ENCODE data around the gene RHBDL2.

RHBDL2 gene

DNA sequence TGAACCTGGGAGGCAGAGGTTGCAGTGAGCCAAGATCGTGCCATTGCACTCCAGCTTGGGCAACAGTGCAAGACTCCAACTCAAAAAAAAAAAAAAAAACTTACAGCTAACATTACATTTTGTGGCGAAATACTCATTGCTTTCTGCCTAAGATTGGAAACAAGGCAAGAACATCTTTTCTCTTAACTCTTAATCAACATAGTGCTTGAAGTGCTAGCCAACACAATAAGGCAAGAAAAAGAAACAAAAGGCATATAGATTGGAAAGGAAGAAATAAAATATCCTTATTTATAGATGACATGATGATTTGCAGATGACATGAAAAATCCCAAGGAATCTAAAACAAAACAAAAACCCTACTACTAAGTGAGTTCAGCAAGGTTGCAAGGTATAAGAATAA, 35.6 kb downstream of the RHBDL2 start:
- H3K4me1 ChIP-seq (ENCODE audit: low read length), result no peaks in the 10 kb centered on the region
- no peak overlapping the region for H3K9ac ChIP-seq (ENCODE audit: low read length)
- no peaks in the 10 kb centered on the region for H3K79me2 ChIP-seq (ENCODE audit: low read length)
- no peak overlapping the region for H2AFZ ChIP-seq (ENCODE audit: low read depth, low read length)
- no peak overlapping the region for H3K27ac ChIP-seq (ENCODE audit: low read length)
- H3K4me3 ChIP-seq (ENCODE audit: low read length), result no peak overlapping the region
- no peak overlapping the region for H3K4me2 ChIP-seq (ENCODE audit: low read length)
- no peaks in the 10 kb centered on the region for H3K9me3 ChIP-seq (ENCODE audit: insufficient read depth, low read length)
- no peak for TF ChIP-seq EZH2phosphoT487 (IDR thresholded peaks at IDR 0.05; ENCODE audit: low read depth)
- TF ChIP-seq, protein P1, sequence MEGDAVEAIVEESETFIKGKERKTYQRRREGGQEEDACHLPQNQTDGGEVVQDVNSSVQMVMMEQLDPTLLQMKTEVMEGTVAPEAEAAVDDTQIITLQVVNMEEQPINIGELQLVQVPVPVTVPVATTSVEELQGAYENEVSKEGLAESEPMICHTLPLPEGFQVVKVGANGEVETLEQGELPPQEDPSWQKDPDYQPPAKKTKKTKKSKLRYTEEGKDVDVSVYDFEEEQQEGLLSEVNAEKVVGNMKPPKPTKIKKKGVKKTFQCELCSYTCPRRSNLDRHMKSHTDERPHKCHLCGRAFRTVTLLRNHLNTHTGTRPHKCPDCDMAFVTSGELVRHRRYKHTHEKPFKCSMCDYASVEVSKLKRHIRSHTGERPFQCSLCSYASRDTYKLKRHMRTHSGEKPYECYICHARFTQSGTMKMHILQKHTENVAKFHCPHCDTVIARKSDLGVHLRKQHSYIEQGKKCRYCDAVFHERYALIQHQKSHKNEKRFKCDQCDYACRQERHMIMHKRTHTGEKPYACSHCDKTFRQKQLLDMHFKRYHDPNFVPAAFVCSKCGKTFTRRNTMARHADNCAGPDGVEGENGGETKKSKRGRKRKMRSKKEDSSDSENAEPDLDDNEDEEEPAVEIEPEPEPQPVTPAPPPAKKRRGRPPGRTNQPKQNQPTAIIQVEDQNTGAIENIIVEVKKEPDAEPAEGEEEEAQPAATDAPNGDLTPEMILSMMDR (IDR thresholded peaks at IDR 0.05; ENCODE audit: low read depth, low read length), result no peak
- H3K27me3 ChIP-seq (ENCODE audit: low read depth, low read length), result no peaks in the 10 kb centered on the region
- H3K36me3 ChIP-seq (replicated peaks; ENCODE audit: low read depth, low read length), result no peaks in the 10 kb centered on the region
- H4K20me1 ChIP-seq (ENCODE audit: insufficient read depth, low read length), result no peaks in the 10 kb centered on the region

DNA sequence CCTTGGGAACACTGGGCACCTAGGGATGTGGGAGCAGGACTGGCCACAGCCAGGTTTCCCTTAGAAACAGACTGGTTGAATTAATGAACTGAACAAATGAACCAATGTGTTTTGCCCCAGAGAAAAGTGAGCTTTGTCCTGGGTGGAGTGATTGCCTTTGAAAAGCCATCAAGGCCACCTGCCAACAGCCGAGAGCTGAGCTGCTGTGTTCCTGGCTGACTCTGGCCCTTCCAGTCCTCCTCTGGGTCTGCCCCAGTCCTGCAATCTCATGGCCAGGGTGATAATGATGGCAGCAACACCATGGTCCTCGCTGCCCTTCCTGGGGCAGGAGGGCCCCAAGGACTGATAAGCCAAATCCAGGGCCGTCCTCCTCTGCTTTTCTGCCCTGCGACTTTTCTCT, 42.1 kb downstream of the RHBDL2 start:
- no peak overlapping the region for H3K4me2 ChIP-seq (ENCODE audit: low read length)

DNA sequence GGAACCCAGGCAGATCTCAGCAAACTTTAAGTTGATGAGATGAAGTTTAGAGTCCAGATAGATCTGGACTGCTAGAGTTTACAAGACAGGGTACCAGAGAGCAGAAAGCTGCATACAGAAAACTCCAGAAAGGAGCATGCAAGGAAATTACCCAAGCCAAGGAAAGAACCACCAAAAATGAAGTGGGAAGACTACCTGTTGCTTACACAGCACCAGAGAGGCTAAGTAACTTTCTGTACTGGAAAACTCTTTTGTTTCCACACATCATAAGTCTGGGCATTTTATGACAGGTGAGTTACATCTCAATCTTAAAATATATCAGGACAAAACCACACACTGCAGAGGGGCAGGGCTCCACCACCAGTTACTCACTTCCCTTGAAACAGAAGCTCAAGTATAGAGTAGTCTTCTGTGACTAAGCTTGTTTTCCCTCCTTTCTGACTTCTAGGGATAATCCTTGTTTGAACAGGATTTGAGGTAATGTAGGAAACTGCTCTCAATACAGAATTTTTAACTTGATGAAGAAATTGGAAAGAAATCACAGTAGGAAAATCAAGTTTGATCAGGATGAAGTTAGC, 42.9 kb downstream of the RHBDL2 start:
- Histone ChIP-seq H3K4me1 (ENCODE audit: low read length) (no peaks in the 10 kb centered on the region), H4K20me1 (ENCODE audit: insufficient read depth, low read length) (no peaks in the 10 kb centered on the region), H2AFZ (ENCODE audit: low read depth, low read length) (no peak overlapping the region), H3K27me3 (ENCODE audit: low read depth, low read length) (no peaks in the 10 kb centered on the region), H3K27ac (ENCODE audit: low read length) (no peak overlapping the region), H3K9me3 (ENCODE audit: insufficient read depth, low read length) (no peaks in the 10 kb centered on the region), H3K36me3 (replicated peaks; ENCODE audit: low read depth, low read length) (no peaks in the 10 kb centered on the region), H3K4me2 (ENCODE audit: low read length) (no peak overlapping the region), H3K9ac (ENCODE audit: low read length) (no peak overlapping the region), H3K4me3 (ENCODE audit: low read length) (no peak overlapping the region), H3K79me2 (ENCODE audit: low read length) (no peaks in the 10 kb centered on the region)
- no peak for TF ChIP-seq EZH2phosphoT487 (IDR thresholded peaks at IDR 0.05; ENCODE audit: low read depth)
- TF ChIP-seq, protein P1 (IDR thresholded peaks at IDR 0.05; ENCODE audit: low read depth, low read length), result no peak

More for the DNA sequence above, 42.1 kb downstream of the RHBDL2 start:
- H3K4me3 ChIP-seq (ENCODE audit: low read length), result no peak overlapping the region
- H3K79me2 ChIP-seq (ENCODE audit: low read length), result no peaks in the 10 kb centered on the region
- H2AFZ ChIP-seq (ENCODE audit: low read depth, low read length), result no peak overlapping the region
- no peak for TF ChIP-seq EZH2phosphoT487 (IDR thresholded peaks at IDR 0.05; ENCODE audit: low read depth)
- TF ChIP-seq, protein P1 (IDR thresholded peaks at IDR 0.05; ENCODE audit: low read depth, low read length), result no peak
- H3K9me3 ChIP-seq (ENCODE audit: insufficient read depth, low read length), result no peaks in the 10 kb centered on the region
- H3K9ac ChIP-seq (ENCODE audit: low read length), result no peak overlapping the region
- H3K27ac ChIP-seq (ENCODE audit: low read length), result no peak overlapping the region
- H3K36me3 ChIP-seq (replicated peaks; ENCODE audit: low read depth, low read length), result no peaks in the 10 kb centered on the region
- no peaks in the 10 kb centered on the region for H3K27me3 ChIP-seq (ENCODE audit: low read depth, low read length)
- H3K4me1 ChIP-seq (ENCODE audit: low read length), result no peaks in the 10 kb centered on the region
- H4K20me1 ChIP-seq (ENCODE audit: insufficient read depth, low read length), result no peaks in the 10 kb centered on the region

DNA sequence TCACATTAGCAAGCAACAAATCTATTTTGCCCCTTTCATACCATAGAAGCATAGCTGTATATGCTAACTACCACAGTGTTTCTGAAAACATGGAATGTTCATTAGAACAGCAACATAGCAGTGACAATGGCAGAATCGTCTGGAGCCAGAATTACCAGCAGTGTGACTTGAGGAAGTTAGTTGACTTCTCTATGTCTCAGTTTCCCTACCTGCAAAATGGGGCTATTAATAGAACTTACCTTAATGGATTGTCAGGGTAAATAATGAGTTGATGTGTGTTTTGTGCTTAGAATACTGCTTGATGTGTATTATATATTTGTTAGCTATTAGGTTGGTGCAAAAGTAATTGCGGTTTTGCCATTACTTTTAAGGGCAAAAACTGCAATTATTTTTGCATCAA, 45.5 kb downstream of the RHBDL2 start:
- no peak overlapping the region for H2AFZ ChIP-seq (ENCODE audit: low read depth, low read length)
- H3K4me3 ChIP-seq (ENCODE audit: low read length), result no peak overlapping the region
- H3K79me2 ChIP-seq (ENCODE audit: low read length), result no peaks in the 10 kb centered on the region
- H3K4me1 ChIP-seq (ENCODE audit: low read length), result no peaks in the 10 kb centered on the region
- no peaks in the 10 kb centered on the region for H3K9me3 ChIP-seq (ENCODE audit: insufficient read depth, low read length)
- H4K20me1 ChIP-seq (ENCODE audit: insufficient read depth, low read length), result no peaks in the 10 kb centered on the region
- no peak for TF ChIP-seq EZH2phosphoT487 (IDR thresholded peaks at IDR 0.05; ENCODE audit: low read depth)
- TF ChIP-seq, protein P1 (IDR thresholded peaks at IDR 0.05; ENCODE audit: low read depth, low read length), result no peak
- no peak overlapping the region for H3K4me2 ChIP-seq (ENCODE audit: low read length)
- H3K27me3 ChIP-seq (ENCODE audit: low read depth, low read length), result no peaks in the 10 kb centered on the region
- H3K36me3 ChIP-seq (replicated peaks; ENCODE audit: low read depth, low read length), result no peaks in the 10 kb centered on the region
- H3K9ac ChIP-seq (ENCODE audit: low read length), result no peak overlapping the region
- H3K27ac ChIP-seq (ENCODE audit: low read length), result no peak overlapping the region

Data from OCI-LY3 (cell line).